PFSK-1 (cell line): Measurements from ENCODE around the gene FLNA.

Experiments
- FOXP2 ChIP-seq: optimal IDR thresholded peaks from 2 replicates; pipeline ENCODE3; 2011; ENCODE audit warnings: borderline replicate concordance, control low read depth, inconsistent platforms; ENCODE audit not compliant: insufficient read depth; ENCODE audit errors: extremely low read length, extremely low read depth
- POLR2AphosphoS5 ChIP-seq: IDR thresholded peaks from 2 replicates; pipeline ENCODE4 v1.6.1; 2012; ENCODE audit warnings: low read depth, mild to moderate bottlenecking, control low read depth, low read length, moderate library complexity
- REST ChIP-seq, 2 experiments: IDR thresholded peaks; 2 replicates each; pipeline versions ENCODE4 v1.6.1 to v1.8.0; 2011 to 2012; ENCODE audit warnings: low read depth in 2 of 2, low read length in 2 of 2, control low read depth in 1 of 2, inconsistent platforms in 1 of 2, mild to moderate bottlenecking in 1 of 2, moderate library complexity in 1 of 2; ENCODE audit not compliant: insufficient read depth in 1 of 2
- SIN3A ChIP-seq: IDR thresholded peaks from 2 replicates; pipeline ENCODE4 v1.6.1; 2012; ENCODE audit warnings: mild to moderate bottlenecking, low read length, moderate library complexity, borderline replicate concordance; ENCODE audit not compliant: insufficient read depth
- TAF1 ChIP-seq: IDR thresholded peaks from 2 replicates; pipeline ENCODE4 v1.6.1; 2012; ENCODE audit warnings: low read length, control low read depth, borderline replicate concordance; ENCODE audit not compliant: insufficient read depth

Gene FLNA

GRCh38 chrX:154327038-154327820 is 47.2 kb downstream of the FLNA start:
- TF ChIP-seq REST (IDR thresholded peaks at IDR 0.05; ENCODE audit: insufficient read depth in 1 of 2, low read depth in 2 of 2, low read length in 2 of 2) (no peak), POLR2AphosphoS5 (no peak), TAF1 (no peak), FOXP2 (no peak), SIN3A (no peak)

DNA sequence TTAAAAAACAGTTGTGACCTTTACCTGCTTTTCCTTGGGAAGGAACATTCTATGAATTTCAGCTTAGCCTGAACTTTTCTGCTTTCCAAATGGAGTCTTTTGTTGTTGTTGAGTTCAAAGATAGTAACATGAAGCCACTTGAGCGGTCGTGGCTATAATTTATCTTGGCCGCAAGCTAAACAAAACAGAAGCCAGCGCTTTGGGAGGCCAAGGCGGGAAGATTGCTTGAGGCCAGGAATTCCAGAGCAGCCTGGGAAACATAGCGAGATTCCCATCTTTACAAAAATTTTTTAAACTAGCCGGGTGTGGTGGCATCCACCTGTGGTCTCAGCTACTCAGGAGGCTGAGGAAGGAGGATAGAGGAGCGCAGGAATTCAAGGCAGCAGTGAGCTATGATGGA is 48.9 kb downstream of the FLNA start:
- TF ChIP-seq SIN3A (no peak), TAF1 (no peak), FOXP2 (no peak), REST (IDR thresholded peaks at IDR 0.05; ENCODE audit: insufficient read depth in 1 of 2, low read depth in 2 of 2, low read length in 2 of 2) (no peak), POLR2AphosphoS5 (no peak)

- no peak for TF ChIP-seq POLR2AphosphoS5
- TF ChIP-seq SIN3A, result no peak
- TF ChIP-seq TAF1, result no peak
- no peak for TF ChIP-seq REST (IDR thresholded peaks at IDR 0.05; ENCODE audit: insufficient read depth in 1 of 2, low read depth in 2 of 2, low read length in 2 of 2)
- TF ChIP-seq FOXP2, result no peak
Measured at GRCh38 chrX:154323537-154323936, 50.9 kb downstream of the FLNA start.

DNA sequence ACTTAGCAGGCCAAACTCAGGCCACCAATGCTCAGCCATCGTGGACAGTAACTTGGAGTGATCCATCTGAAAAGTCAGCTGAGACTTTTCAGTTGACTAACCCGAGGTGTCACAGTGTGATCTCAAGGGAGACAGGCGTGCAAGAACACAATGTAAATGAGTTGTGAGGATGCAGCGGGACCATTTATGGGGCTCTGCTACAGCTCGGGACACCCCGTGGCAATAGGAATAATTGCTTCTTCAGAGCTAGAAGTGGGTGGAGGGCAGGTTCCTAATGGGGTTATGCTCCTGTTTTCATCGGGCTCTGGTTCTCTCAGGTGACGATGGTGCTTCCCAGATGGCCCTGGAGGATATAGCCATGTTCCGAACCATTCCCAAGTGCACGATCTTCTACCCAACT is 51.5 kb downstream of the FLNA start:
- TF ChIP-seq REST (IDR thresholded peaks at IDR 0.05; ENCODE audit: insufficient read depth in 1 of 2, low read depth in 2 of 2, low read length in 2 of 2) (no peak), TAF1 (no peak), SIN3A (no peak), POLR2AphosphoS5 (no peak), FOXP2 (no peak)
